ENCODE data around the gene CDCA8. TPM values are rescaled to one million over a fixed set of nuclear protein-coding genes. Genes with fewer than 3 reads are reported as not detected.

CDCA8 gene
- total RNA-seq, 1 donor from 2014 or later: 5.5 TPM

GRCh38 chr1:37670133-37670532, 22.2 kb upstream of the CDCA8 start:
- DNase-seq (ENCODE audit: low read depth) (no peak), FAIRE-seq (no peak)
- Histone ChIP-seq H3K4me1 (ENCODE audit: insufficient read depth, low read length) (no peaks in the 10 kb centered on the region), H3K79me2 (ENCODE audit: insufficient read depth, low read length) (no peaks in the 10 kb centered on the region), H3K4me3 (ENCODE audit: insufficient read depth, low read depth, low read length) (no peak overlapping the region), H3K9ac (ENCODE audit: low read length) (no peak overlapping the region), H3K4me2 (ENCODE audit: low read length) (no peak overlapping the region), H3K27me3 (ENCODE audit: insufficient read depth, low read length) (peaks cover 36% of the 10 kb centered on the region), H3K27ac (ENCODE audit: low read depth, low read length) (no peak overlapping the region), H3K9me3 (ENCODE audit: insufficient read depth, low read depth, low read length) (no peaks in the 10 kb centered on the region), H2AFZ (ENCODE audit: low read depth, low read length) (no peak overlapping the region), H4K20me1 (ENCODE audit: insufficient read depth, low read length) (no peaks in the 10 kb centered on the region), H3K36me3 (ENCODE audit: insufficient read depth, low read length) (no peaks in the 10 kb centered on the region)
- Mint-ChIP-seq H3K4me1 (ENCODE audit: low read depth, unreplicated experiment) (no peaks in the 10 kb centered on the region), H3K4me3 (ENCODE audit: unreplicated experiment) (no peak overlapping the region), H3K36me3 (ENCODE audit: low read depth, unreplicated experiment) (no peaks in the 10 kb centered on the region), H3K27ac (ENCODE audit: unreplicated experiment) (no peak overlapping the region), H3K27me3 (ENCODE audit: low read depth, unreplicated experiment) (peaks cover 37% of the 10 kb centered on the region), H3K9me3 (ENCODE audit: unreplicated experiment) (no peaks in the 10 kb centered on the region)
- TF ChIP-seq EZH2 (IDR thresholded peaks at IDR 0.05; ENCODE audit: insufficient read depth, low read length) (no peak), CTCF (IDR thresholded peaks at IDR 0.05; ENCODE audit: insufficient read depth, low read depth, low read length) (no peak)

GRCh38 chr1:37671261-37671660, 21.1 kb upstream of the CDCA8 start:
- Mint-ChIP-seq H3K4me1 (ENCODE audit: low read depth, unreplicated experiment) (no peaks in the 10 kb centered on the region), H3K4me3 (ENCODE audit: unreplicated experiment) (no peak overlapping the region), H3K27ac (ENCODE audit: unreplicated experiment) (no peak overlapping the region), H3K36me3 (ENCODE audit: low read depth, unreplicated experiment) (no peaks in the 10 kb centered on the region), H3K9me3 (ENCODE audit: unreplicated experiment) (no peaks in the 10 kb centered on the region), H3K27me3 (ENCODE audit: low read depth, unreplicated experiment) (peaks cover 46% of the 10 kb centered on the region)
- H3K4me3 ChIP-seq (ENCODE audit: insufficient read depth, low read depth, low read length): no peak overlapping the region
- H3K9me3 ChIP-seq (ENCODE audit: insufficient read depth, low read depth, low read length): no peaks in the 10 kb centered on the region
- no peaks in the 10 kb centered on the region for H3K36me3 ChIP-seq (ENCODE audit: insufficient read depth, low read length)
- no peak overlapping the region for H3K9ac ChIP-seq (ENCODE audit: low read length)
- no peak overlapping the region for H3K27ac ChIP-seq (ENCODE audit: low read depth, low read length)
- H3K27me3 ChIP-seq (ENCODE audit: insufficient read depth, low read length): peaks cover 36% of the 10 kb centered on the region
- H3K4me1 ChIP-seq (ENCODE audit: insufficient read depth, low read length): no peaks in the 10 kb centered on the region
- no peaks in the 10 kb centered on the region for H4K20me1 ChIP-seq (ENCODE audit: insufficient read depth, low read length)
- TF ChIP-seq CTCF (IDR thresholded peaks at IDR 0.05; ENCODE audit: insufficient read depth, low read depth, low read length) (no peak), EZH2 (IDR thresholded peaks at IDR 0.05; ENCODE audit: insufficient read depth, low read length) (no peak)
- H3K4me2 ChIP-seq (ENCODE audit: low read length): no peak overlapping the region
- no peaks in the 10 kb centered on the region for H3K79me2 ChIP-seq (ENCODE audit: insufficient read depth, low read length)
- DNase-seq (ENCODE audit: low read depth) (no peak), FAIRE-seq (no peak)
- no peak overlapping the region for H2AFZ ChIP-seq (ENCODE audit: low read depth, low read length)

DNA sequence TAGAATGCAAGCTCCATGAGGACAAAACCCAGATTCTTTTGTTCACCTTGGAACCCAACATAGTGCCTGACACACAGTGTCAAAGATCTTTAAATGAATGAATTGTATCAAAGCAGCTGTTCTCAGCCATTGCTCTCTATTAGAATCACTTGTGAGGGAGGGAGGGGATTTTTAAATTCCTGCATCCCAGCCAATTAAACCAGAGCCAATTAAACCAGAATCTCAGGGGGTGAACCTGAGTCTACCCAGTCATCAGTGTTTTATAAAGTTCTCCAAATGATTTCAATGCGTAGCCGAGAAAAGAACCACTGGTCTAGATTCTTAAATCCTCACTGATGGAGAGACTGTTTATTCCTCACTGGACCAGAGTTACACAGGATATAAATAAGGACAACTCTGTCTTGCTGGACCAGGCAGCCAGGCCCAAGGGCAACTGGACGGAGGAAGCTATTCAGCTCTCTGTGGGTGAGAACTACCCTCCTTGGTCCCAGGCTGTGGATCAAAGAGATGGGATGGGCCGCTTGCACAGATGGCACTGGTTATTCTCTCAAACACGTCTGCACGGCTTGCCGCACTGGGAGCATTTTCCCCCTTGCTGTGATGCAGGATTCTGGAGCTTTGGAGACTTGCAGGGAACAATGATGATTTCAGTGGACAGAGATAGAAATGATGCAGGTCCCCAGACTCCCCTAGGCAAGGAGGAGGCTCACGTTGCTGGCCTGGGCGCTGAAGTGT, 20.0 kb upstream of the CDCA8 start:
- FAIRE-seq: no peak
- no peak for TF ChIP-seq EZH2 (IDR thresholded peaks at IDR 0.05; ENCODE audit: insufficient read depth, low read length)
- no peak for TF ChIP-seq CTCF (IDR thresholded peaks at IDR 0.05; ENCODE audit: insufficient read depth, low read depth, low read length)
- no peaks in the 10 kb centered on the region for H3K4me1 ChIP-seq (ENCODE audit: insufficient read depth, low read length)

More for the DNA sequence above, 20.0 kb upstream of the CDCA8 start:
- Mint-ChIP-seq H3K4me1 (ENCODE audit: low read depth, unreplicated experiment) (peaks cover 4% of the 10 kb centered on the region), H3K36me3 (ENCODE audit: low read depth, unreplicated experiment) (no peaks in the 10 kb centered on the region), H3K9me3 (ENCODE audit: unreplicated experiment) (no peaks in the 10 kb centered on the region), H3K27me3 (ENCODE audit: low read depth, unreplicated experiment) (peaks cover 47% of the 10 kb centered on the region), H3K4me3 (ENCODE audit: unreplicated experiment) (no peak overlapping the region), H3K27ac (ENCODE audit: unreplicated experiment) (no peak overlapping the region)
- H4K20me1 ChIP-seq (ENCODE audit: insufficient read depth, low read length): no peaks in the 10 kb centered on the region
- no peak overlapping the region for H3K27ac ChIP-seq (ENCODE audit: low read depth, low read length)
- DNase-seq (ENCODE audit: low read depth): no peak
- no peaks in the 10 kb centered on the region for H3K79me2 ChIP-seq (ENCODE audit: insufficient read depth, low read length)
- no peak overlapping the region for H3K4me3 ChIP-seq (ENCODE audit: insufficient read depth, low read depth, low read length)
- H3K27me3 ChIP-seq (ENCODE audit: insufficient read depth, low read length): peaks cover 32% of the 10 kb centered on the region
- H3K9ac ChIP-seq (ENCODE audit: low read length): no peak overlapping the region
- no peak overlapping the region for H3K4me2 ChIP-seq (ENCODE audit: low read length)
- no peaks in the 10 kb centered on the region for H3K36me3 ChIP-seq (ENCODE audit: insufficient read depth, low read length)
- H2AFZ ChIP-seq (ENCODE audit: low read depth, low read length): no peak overlapping the region
- H3K9me3 ChIP-seq (ENCODE audit: insufficient read depth, low read depth, low read length): no peaks in the 10 kb centered on the region

Measured in astrocyte (in vitro differentiated cells and primary cell).